Hepatocyte (in vitro differentiated cells): ENCODE data around the gene CHD2. TPM values are rescaled to one million over a fixed set of nuclear protein-coding genes. Genes with fewer than 3 reads are reported as not detected.

Experiments used
- DNase-seq: peaks from one replicate; pipeline ENCODE4 v3.0.0-alpha.2; 2016; ENCODE audit warnings: low spot score
- H2AFZ ChIP-seq: fragments of 200-600 bp; sonication (generic); 2 replicates; pipeline ENCODE4 v1.6.0; 2016; ENCODE audit warnings: antibody characterized with exemption, mild to moderate bottlenecking
- H3K27ac ChIP-seq: fragments of 200-600 bp; sonication (generic); 2 replicates; pipeline ENCODE4 v1.5.1; 2016; ENCODE audit warnings: mild to moderate bottlenecking
- H3K27me3 ChIP-seq: fragments of 200-600 bp; sonication (generic); 2 replicates; pipeline ENCODE4 v1.6.1; 2016
- H3K36me3 ChIP-seq: fragments of 200-600 bp; sonication (generic); replicated peaks from 2 replicates; pipeline ENCODE4 v1.5.1; 2016; ENCODE audit warnings: low read depth; ENCODE audit not compliant: insufficient read depth
- H3K4me1 ChIP-seq: fragments of 200-600 bp; sonication (generic); 2 replicates; pipeline ENCODE4 v1.5.1; 2016; ENCODE audit warnings: mild to moderate bottlenecking, moderate library complexity; ENCODE audit not compliant: insufficient read depth
- H3K4me2 ChIP-seq: fragments of 200-600 bp; sonication (generic); 2 replicates; pipeline ENCODE4 v1.6.0; 2016
- H3K4me3 ChIP-seq: fragments of 200-600 bp; sonication (generic); 2 replicates; pipeline ENCODE4 v1.5.1; 2016; ENCODE audit warnings: mild to moderate bottlenecking
- H3K79me2 ChIP-seq: fragments of 200-600 bp; sonication (generic); 2 replicates; pipeline ENCODE4 v1.6.0; 2017; ENCODE audit warnings: mild to moderate bottlenecking
- H3K9me2 ChIP-seq: fragments of 200-600 bp; sonication (generic); replicated peaks from 2 replicates; pipeline ENCODE4 v1.6.0; 2017; ENCODE audit warnings: mild to moderate bottlenecking; ENCODE audit not compliant: insufficient read depth
- H3K9me3 ChIP-seq: fragments of 200-600 bp; sonication (generic); 2 replicates; pipeline ENCODE4 v1.5.1; 2016; ENCODE audit warnings: low read depth, mild to moderate bottlenecking
- H4K20me1 ChIP-seq: fragments of 200-600 bp; sonication (generic); 2 replicates; pipeline ENCODE4 v1.6.0; 2016; ENCODE audit warnings: mild to moderate bottlenecking; ENCODE audit not compliant: insufficient read depth, poor library complexity, severe bottlenecking
- EZH2 ChIP-seq: fragments of 200-600 bp; sonication (generic); IDR thresholded peaks from 2 replicates; pipeline ENCODE4 v1.6.1; 2016; ENCODE audit warnings: antibody characterized with exemption, mild to moderate bottlenecking, borderline replicate concordance
- EZH2phosphoT487 ChIP-seq: fragments of 200-600 bp; sonication (generic); IDR thresholded peaks from one replicate; pipeline ENCODE4 v1.6.1; 2018; ENCODE audit warnings: antibody characterized with exemption, mild to moderate bottlenecking, low read depth, moderate library complexity; ENCODE audit not compliant: unreplicated experiment, severe bottlenecking
- WGBS: methylation state at CpG from one replicate; pipeline ENCODE4 v1.1.6; 2016; ENCODE audit warnings: low lambda C conversion rate; ENCODE audit errors: missing lambda C conversion rate; 5-methylcytosine and 5-hydroxymethylcytosine counted together
- polyA plus RNA-seq: library from polyadenylated mRNA; unstranded; fragments of >200 nt; fragmentation: Nextera tagmentation; extraction: Ambion mirVana; gene quantifications from 2 replicates; pipeline ENCODE4 v1.2.1, GENCODE V29; 2016
- total RNA-seq: library from RNA; depleted of rRNA; stranded (reverse); fragments of >200 nt; gene quantifications from 2 replicates; pipeline ENCODE4 v1.2.3, GENCODE V29; 2014
- TF ChIP-seq, protein P1 (sequence below): fragments of 200-600 bp; sonication (generic); IDR thresholded peaks from 2 replicates; pipeline ENCODE4 v1.5.1; 2016; ENCODE audit warnings: antibody characterized with exemption, mild to moderate bottlenecking; ENCODE audit not compliant: poor library complexity

Gene CHD2
- total and polyA plus RNA-seq, 2 experiments from 2014 or later, result 49.3 to 133 TPM

DNA sequence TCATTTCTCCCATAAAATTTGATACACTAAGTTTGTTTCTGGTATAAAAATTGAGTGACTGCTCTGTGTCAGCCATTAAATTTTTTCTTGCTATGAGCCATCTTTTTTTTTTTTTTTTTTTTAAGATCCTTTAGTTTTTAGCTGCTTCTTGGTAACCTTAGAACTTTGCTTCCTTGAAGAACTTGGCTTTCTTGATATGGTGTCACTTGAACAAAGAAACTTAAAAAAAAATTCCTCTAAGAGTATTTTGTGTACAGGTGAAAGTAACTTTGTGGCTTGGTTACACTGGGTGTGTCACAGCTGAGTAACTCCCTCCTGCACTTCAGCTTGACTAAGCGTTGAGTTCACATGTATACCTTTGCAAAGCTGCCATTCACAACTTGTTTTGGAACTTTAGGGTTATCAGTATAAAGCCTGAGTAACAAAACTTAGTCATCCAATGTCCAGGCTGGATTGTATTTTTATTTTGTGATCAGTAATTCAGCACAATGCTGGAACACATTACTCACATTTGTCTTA, 6.5 kb downstream of the CHD2 start:
- H3K4me1 ChIP-seq, result peaks cover 51% of the 10 kb centered on the region

GRCh38 chr15:92907229-92907628, 7.1 kb downstream of the CHD2 start:
- no peak overlapping the region for H2AFZ ChIP-seq
- no peak for TF ChIP-seq EZH2phosphoT487
- TF ChIP-seq EZH2, result no peak
- TF ChIP-seq, protein P1, sequence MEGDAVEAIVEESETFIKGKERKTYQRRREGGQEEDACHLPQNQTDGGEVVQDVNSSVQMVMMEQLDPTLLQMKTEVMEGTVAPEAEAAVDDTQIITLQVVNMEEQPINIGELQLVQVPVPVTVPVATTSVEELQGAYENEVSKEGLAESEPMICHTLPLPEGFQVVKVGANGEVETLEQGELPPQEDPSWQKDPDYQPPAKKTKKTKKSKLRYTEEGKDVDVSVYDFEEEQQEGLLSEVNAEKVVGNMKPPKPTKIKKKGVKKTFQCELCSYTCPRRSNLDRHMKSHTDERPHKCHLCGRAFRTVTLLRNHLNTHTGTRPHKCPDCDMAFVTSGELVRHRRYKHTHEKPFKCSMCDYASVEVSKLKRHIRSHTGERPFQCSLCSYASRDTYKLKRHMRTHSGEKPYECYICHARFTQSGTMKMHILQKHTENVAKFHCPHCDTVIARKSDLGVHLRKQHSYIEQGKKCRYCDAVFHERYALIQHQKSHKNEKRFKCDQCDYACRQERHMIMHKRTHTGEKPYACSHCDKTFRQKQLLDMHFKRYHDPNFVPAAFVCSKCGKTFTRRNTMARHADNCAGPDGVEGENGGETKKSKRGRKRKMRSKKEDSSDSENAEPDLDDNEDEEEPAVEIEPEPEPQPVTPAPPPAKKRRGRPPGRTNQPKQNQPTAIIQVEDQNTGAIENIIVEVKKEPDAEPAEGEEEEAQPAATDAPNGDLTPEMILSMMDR, result no peak
- peak overlapping the region; percentile 84 for H3K4me2 ChIP-seq
- H3K4me3 ChIP-seq, result no peak overlapping the region
- no peaks in the 10 kb centered on the region for H3K27me3 ChIP-seq
- 68% methylated on average over 1 of the region's 1 CpG for WGBS
- no peaks in the 10 kb centered on the region for H3K36me3 ChIP-seq
- H3K79me2 ChIP-seq, result peaks cover 94% of the 10 kb centered on the region
- H4K20me1 ChIP-seq, result peaks cover 47% of the 10 kb centered on the region
- H3K4me1 ChIP-seq, result peaks cover 57% of the 10 kb centered on the region
- no peak for DNase-seq
- no peaks in the 10 kb centered on the region for H3K9me3 ChIP-seq
- H3K27ac ChIP-seq, result peak overlapping the region; percentile 94
- H3K9me2 ChIP-seq, result no peaks in the 10 kb centered on the region

More for the DNA sequence above, 6.5 kb downstream of the CHD2 start:
- TF ChIP-seq, protein P1, result no peak
- no peak for TF ChIP-seq EZH2phosphoT487
- no peak for TF ChIP-seq EZH2
- no peaks in the 10 kb centered on the region for H3K27me3 ChIP-seq
- peak; percentile 65 for DNase-seq
- peaks cover 47% of the 10 kb centered on the region for H4K20me1 ChIP-seq
- peaks cover 94% of the 10 kb centered on the region for H3K79me2 ChIP-seq
- no peak overlapping the region for H2AFZ ChIP-seq
- H3K27ac ChIP-seq, result peak overlapping the region; percentile 94
- no peaks in the 10 kb centered on the region for H3K9me2 ChIP-seq
- H3K9me3 ChIP-seq, result no peaks in the 10 kb centered on the region
- H3K4me3 ChIP-seq, result no peak overlapping the region
- H3K4me2 ChIP-seq, result peak overlapping the region; percentile 84
- H3K36me3 ChIP-seq, result no peaks in the 10 kb centered on the region
- 30% methylated on average over 1 of the region's 1 CpG for WGBS

- Histone ChIP-seq H3K9me3 (no peaks in the 10 kb centered on the region), H3K79me2 (peaks cover 94% of the 10 kb centered on the region), H3K4me3 (no peak overlapping the region), H4K20me1 (peaks cover 52% of the 10 kb centered on the region), H3K36me3 (no peaks in the 10 kb centered on the region), H3K27ac (peak overlapping the region; percentile 94), H3K4me1 (peaks cover 58% of the 10 kb centered on the region), H3K4me2 (peak overlapping the region; percentile 84), H2AFZ (no peak overlapping the region), H3K27me3 (no peaks in the 10 kb centered on the region), H3K9me2 (no peaks in the 10 kb centered on the region)
- no peak for TF ChIP-seq EZH2
- no peak for TF ChIP-seq EZH2phosphoT487
- TF ChIP-seq, protein P1, result no peak
- 33% methylated on average over 5 of the region's 5 CpGs for WGBS
- peak; percentile 78 for DNase-seq
These were observed 8.0 kb downstream of the CHD2 start for GRCh38 chr15:92907896-92908712.
